ENCODE results near the gene DBR1. TPM values are rescaled to one million over a fixed set of nuclear protein-coding genes. Genes with fewer than 3 reads are reported as not detected.

DBR1 gene
- total and polyA plus RNA-seq, 2 of the 13 experiments (the other 11 are each of a cell fraction or from before 2014, with no cell fraction given), result 6.4 to 16.7 TPM

DNA sequence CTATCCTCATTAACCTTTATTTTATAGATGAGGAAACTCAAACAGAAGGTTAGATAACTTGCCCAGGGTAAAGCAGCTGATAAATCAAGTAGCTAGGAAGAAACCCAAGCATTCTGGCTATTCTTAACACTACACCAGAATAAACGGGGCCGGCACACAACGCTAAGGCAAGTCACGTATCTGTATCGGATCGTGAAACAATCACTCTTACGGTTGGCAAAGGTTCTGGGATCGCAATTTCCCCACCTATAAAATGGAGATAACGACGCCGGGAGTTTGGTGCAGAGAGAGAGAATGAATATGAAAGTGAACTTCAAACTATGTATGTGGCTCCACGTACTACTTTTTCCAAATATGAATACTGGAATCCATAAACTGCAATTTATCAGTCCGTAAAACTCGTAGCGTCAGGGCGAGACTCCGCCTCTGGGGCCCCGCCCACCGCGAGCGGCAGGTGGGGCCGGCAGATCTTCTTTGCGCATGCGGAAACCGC, 12.1 kb upstream of the DBR1 start:
- in situ Hi-C loops (cut with HindIII; ENCODE audit: extremely low pct_ligation_motif_present, low pct_unique_long_range_greater_than_20kb), result loop anchor here (10.0 kb wide), 1 partner anchor 138 kb away; the partner anchor contains the start of gene NME9
- Histone ChIP-seq H3K27ac (ENCODE audit: extremely low read length, insufficient read depth, low read length) (peak overlapping the region; percentile 97), H3K36me3 (replicated peaks in 1 of 2; ENCODE audit: control insufficient read depth in 1 of 2, insufficient read depth in 2 of 2, low read length in 2 of 2) (peaks cover 0 to 4% of the 10 kb centered on the region in 2 experiments; a peak in 2 of 5 replicates), H2AFZ (ENCODE audit: low read length) (peak overlapping the region; percentile 97), H3K4me2 (ENCODE audit: low read depth, low read length) (peak overlapping the region; percentile 93), H4K20me1 (ENCODE audit: insufficient read depth, low read length) (peaks cover 10% of the 10 kb centered on the region; the same call in 1 of the 2 replicates), H3K9me3 (ENCODE audit: low read length) (no peaks in the 10 kb centered on the region), H3K27me3 (ENCODE audit: control insufficient read depth in 1 of 2, insufficient read depth in 2 of 2, low read length in 2 of 2) (peaks cover 0 to 4% of the 10 kb centered on the region in 2 experiments; a peak in 3 of 5 replicates), H3K79me2 (ENCODE audit: insufficient read depth, low read length) (peaks cover 46% of the 10 kb centered on the region), H3K4me3 (replicated peaks in 1 of 3; ENCODE audit: insufficient read depth in 1 of 3, low read depth in 2 of 3, low read length in 3 of 3) (peak overlapping the region; percentile 87 to 97 (median 91)), H3K4me1 (ENCODE audit: insufficient read depth, low read length) (peaks cover 53% of the 10 kb centered on the region), H3K9ac (ENCODE audit: insufficient read depth, low read depth, low read length) (peak overlapping the region; percentile 93)
- intact Hi-C loops (cut with micrococcal nuclease; ENCODE audit: unreplicated experiment), result loop anchor here (5.0 to 10.0 kb wide), 2 partner anchors 160 to 238 kb away; partner anchors contain the start of gene MRAS
- FAIRE-seq (peak; percentile 62), ATAC-seq (peak; percentile 31), DNase-seq (ENCODE audit: low spot score) (no peak)
- POLR2A ChIA-PET, result interaction anchor here (1.0 to 3.4 kb wide), 7 partner anchors 10 to 1991 kb away, joined by 3 to 39 read pairs (median 4); partner anchors contain the start of genes CEP70, DBR1, DZIP1L and ESYT3
- BruUV-seq (replicated peaks), result no TSS peak
- 0% methylated on average over 25 of the region's 25 CpGs for WGBS (ENCODE audit: low lambda C conversion rate)
- CTCF ChIA-PET (ENCODE audit: low intra/inter-chr PET ratio, low total read pairs), result no interaction called here
- TF ChIP-seq MED8 (CRISPR knock-in tag; IDR thresholded peaks at IDR 0.05; ENCODE audit: insufficient replicate concordance) (no peak), ZNF337 (CRISPR knock-in tag; IDR thresholded peaks at IDR 0.05; ENCODE audit: borderline replicate concordance, low read depth) (0 out of 2 replicates have a peak, but pooled peaks have one; percentile 9), ZFP36 (IDR thresholded peaks at IDR 0.05; ENCODE audit: borderline replicate concordance, low read depth, low read length, partially characterized antibody) (no peak), NAIF1 (CRISPR knock-in tag; IDR thresholded peaks at IDR 0.05; ENCODE audit: borderline replicate concordance) (peak; percentile 99), MXD4 (CRISPR knock-in tag; IDR thresholded peaks at IDR 0.05) (0 out of 2 replicates have a peak, but pooled peaks have one; percentile 15), REXO4 (CRISPR knock-in tag; IDR thresholded peaks at IDR 0.05; ENCODE audit: borderline replicate concordance) (no peak), ATRX (CRISPR knock-in tag; IDR thresholded peaks at IDR 0.05; ENCODE audit: borderline replicate concordance) (no peak), SP5 (CRISPR knock-in tag; IDR thresholded peaks at IDR 0.05; ENCODE audit: borderline replicate concordance, low read depth) (0 out of 2 replicates have a peak, but pooled peaks have one; percentile 14), POGZ (CRISPR knock-in tag; IDR thresholded peaks at IDR 0.05) (0 out of 2 replicates have a peak, but pooled peaks have one; percentile 2), TBL1XR1 (IDR thresholded peaks at IDR 0.05; ENCODE audit: borderline replicate concordance, low read length, partially characterized antibody) (peak; percentile 20), ZBTB42 (CRISPR knock-in tag; IDR thresholded peaks at IDR 0.05) (no peak), JDP2 (CRISPR knock-in tag; IDR thresholded peaks at IDR 0.05; ENCODE audit: borderline replicate concordance) (no peak), ZNF292 (CRISPR knock-in tag; IDR thresholded peaks at IDR 0.05; ENCODE audit: borderline replicate concordance, low read depth) (0 out of 2 replicates have a peak, but pooled peaks have one; percentile 7), ZNF670 (CRISPR knock-in tag; IDR thresholded peaks at IDR 0.05; ENCODE audit: borderline replicate concordance) (no peak; the same call in 1 of the 2 replicates), ZNF552 (CRISPR knock-in tag; IDR thresholded peaks at IDR 0.05; ENCODE audit: borderline replicate concordance) (no peak), ZNF205 (CRISPR knock-in tag; IDR thresholded peaks at IDR 0.05) (peak; percentile 1; the same call in 1 of the 2 replicates), SNAI1 (CRISPR knock-in tag; IDR thresholded peaks at IDR 0.05; ENCODE audit: borderline replicate concordance) (0 out of 2 replicates have a peak, but pooled peaks have one; percentile 21), ZNF547 (CRISPR knock-in tag; IDR thresholded peaks at IDR 0.05) (0 out of 2 replicates have a peak, but pooled peaks have one; percentile 4), ZFY (CRISPR knock-in tag; IDR thresholded peaks at IDR 0.05) (no peak)
- TF ChIP-seq, protein P1, sequence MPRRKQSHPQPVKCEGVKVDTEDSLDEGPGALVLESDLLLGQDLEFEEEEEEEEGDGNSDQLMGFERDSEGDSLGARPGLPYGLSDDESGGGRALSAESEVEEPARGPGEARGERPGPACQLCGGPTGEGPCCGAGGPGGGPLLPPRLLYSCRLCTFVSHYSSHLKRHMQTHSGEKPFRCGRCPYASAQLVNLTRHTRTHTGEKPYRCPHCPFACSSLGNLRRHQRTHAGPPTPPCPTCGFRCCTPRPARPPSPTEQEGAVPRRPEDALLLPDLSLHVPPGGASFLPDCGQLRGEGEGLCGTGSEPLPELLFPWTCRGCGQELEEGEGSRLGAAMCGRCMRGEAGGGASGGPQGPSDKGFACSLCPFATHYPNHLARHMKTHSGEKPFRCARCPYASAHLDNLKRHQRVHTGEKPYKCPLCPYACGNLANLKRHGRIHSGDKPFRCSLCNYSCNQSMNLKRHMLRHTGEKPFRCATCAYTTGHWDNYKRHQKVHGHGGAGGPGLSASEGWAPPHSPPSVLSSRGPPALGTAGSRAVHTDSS (CRISPR knock-in tag; conservative IDR thresholded peaks at IDR 0.05), result no peak
- TF ChIP-seq, protein P2, sequence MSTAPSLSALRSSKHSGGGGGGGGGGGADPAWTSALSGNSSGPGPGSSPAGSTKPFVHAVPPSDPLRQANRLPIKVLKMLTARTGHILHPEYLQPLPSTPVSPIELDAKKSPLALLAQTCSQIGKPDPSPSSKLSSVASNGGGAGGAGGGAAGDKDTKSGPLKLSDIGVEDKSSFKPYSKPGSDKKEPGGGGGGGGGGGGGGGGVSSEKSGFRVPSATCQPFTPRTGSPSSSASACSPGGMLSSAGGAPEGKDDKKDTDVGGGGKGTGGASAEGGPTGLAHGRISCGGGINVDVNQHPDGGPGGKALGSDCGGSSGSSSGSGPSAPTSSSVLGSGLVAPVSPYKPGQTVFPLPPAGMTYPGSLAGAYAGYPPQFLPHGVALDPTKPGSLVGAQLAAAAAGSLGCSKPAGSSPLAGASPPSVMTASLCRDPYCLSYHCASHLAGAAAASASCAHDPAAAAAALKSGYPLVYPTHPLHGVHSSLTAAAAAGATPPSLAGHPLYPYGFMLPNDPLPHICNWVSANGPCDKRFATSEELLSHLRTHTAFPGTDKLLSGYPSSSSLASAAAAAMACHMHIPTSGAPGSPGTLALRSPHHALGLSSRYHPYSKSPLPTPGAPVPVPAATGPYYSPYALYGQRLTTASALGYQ (CRISPR knock-in tag; IDR thresholded peaks at IDR 0.05), result no peak
